ENCODE measurements around the gene LRRC49.
"Not testable (repeated sequence)": the region's sequence is repeated elsewhere in the genome, so short reads cannot be mapped to it uniquely, and the experiment has no call there.

The LRRC49 gene

GRCh38 chr15:70976851-70977250, 84.2 kb downstream of the LRRC49 start:
- DNase-seq (ENCODE audit: low read depth): peak; percentile 84

- DNase-seq (ENCODE audit: low read depth): no peak
These were observed 102.9 kb downstream of the LRRC49 start for GRCh38 chr15:70995383-70995970.

- DNase-seq (ENCODE audit: low read depth): no peak
These were observed 105.7 kb downstream of the LRRC49 start for GRCh38 chr15:70998319-70998718.

- no peak for DNase-seq (ENCODE audit: low read depth)
These were observed 109.7 kb downstream of the LRRC49 start for GRCh38 chr15:71002316-71002715.

GRCh38 chr15:71003319-71003718, 110.7 kb downstream of the LRRC49 start:
- no peak for DNase-seq (ENCODE audit: low read depth)

GRCh38 chr15:71004506-71004905, 111.9 kb downstream of the LRRC49 start:
- not testable (repeated sequence) for DNase-seq (ENCODE audit: low read depth)

GRCh38 chr15:71005895-71006294, 113.3 kb downstream of the LRRC49 start:
- no peak for DNase-seq (ENCODE audit: low read depth)

- DNase-seq (ENCODE audit: low read depth): no peak
These were observed 115.7 kb downstream of the LRRC49 start for GRCh38 chr15:71008250-71008870.

GRCh38 chr15:71010472-71010871, 117.8 kb downstream of the LRRC49 start:
- DNase-seq (ENCODE audit: low read depth): no peak

GRCh38 chr15:71010997-71011396, 118.4 kb downstream of the LRRC49 start:
- no peak for DNase-seq (ENCODE audit: low read depth)

GRCh38 chr15:71011503-71012155, 119.0 kb downstream of the LRRC49 start:
- peak; percentile 56 for DNase-seq (ENCODE audit: low read depth)

GRCh38 chr15:71013446-71013845, 120.8 kb downstream of the LRRC49 start:
- no peak for DNase-seq (ENCODE audit: low read depth)

- DNase-seq (ENCODE audit: low read depth): no peak
These were observed 122.7 kb downstream of the LRRC49 start for GRCh38 chr15:71015342-71015741.

- DNase-seq (ENCODE audit: low read depth): not testable (repeated sequence)
These were observed 138.6 kb downstream of the LRRC49 start for GRCh38 chr15:71031232-71031631.

- not testable (repeated sequence) for DNase-seq (ENCODE audit: low read depth)
These were observed 142.9 kb downstream of the LRRC49 start for GRCh38 chr15:71035478-71035877.

GRCh38 chr15:71042356-71042922, 149.8 kb downstream of the LRRC49 start:
- no peak for DNase-seq (ENCODE audit: low read depth)

GRCh38 chr15:71043373-71043772, 150.7 kb downstream of the LRRC49 start:
- DNase-seq (ENCODE audit: low read depth): no peak

GRCh38 chr15:71044006-71044405, 151.4 kb downstream of the LRRC49 start:
- no peak for DNase-seq (ENCODE audit: low read depth)

GRCh38 chr15:71046146-71046545, 153.5 kb downstream of the LRRC49 start:
- not testable (repeated sequence) for DNase-seq (ENCODE audit: low read depth)

- peak; percentile 95 for DNase-seq (ENCODE audit: low read depth)
These were observed 156.5 kb downstream of the LRRC49 start for GRCh38 chr15:71048913-71049675.

- DNase-seq (ENCODE audit: low read depth): no peak
These were observed 157.2 kb downstream of the LRRC49 start for GRCh38 chr15:71049706-71050422.

- DNase-seq (ENCODE audit: low read depth): no peak
These were observed 157.8 kb downstream of the LRRC49 start for GRCh38 chr15:71050461-71050860.

All from HS-27A (cell line).